HepG2 (cell line): ENCODE measurements around the gene ZNF747. TPM values are rescaled to one million over a fixed set of nuclear protein-coding genes. Genes with fewer than 3 reads are reported as not detected.

ENCODE experiments used
- CAMTA2 ChIP-seq: sonication (generic); formaldehyde crosslinking; IDR thresholded peaks from 2 replicates; pipeline ENCODE4 v1.4.0; 2020; ENCODE audit warnings: mild to moderate bottlenecking, missing genetic modification reagents, borderline replicate concordance
- CENPBD1 ChIP-seq: sonication (generic); formaldehyde crosslinking; IDR thresholded peaks from 2 replicates; pipeline ENCODE4 v1.8.0; 2022; ENCODE audit warnings: missing genetic modification reagents, low read depth, mild to moderate bottlenecking, borderline replicate concordance
- FOXC1 ChIP-seq: sonication (generic); formaldehyde crosslinking; IDR thresholded peaks from 2 replicates; pipeline ENCODE4 v1.8.0; 2022; ENCODE audit warnings: mild to moderate bottlenecking, missing genetic modification reagents, borderline replicate concordance
- KLF16 ChIP-seq, 2 experiments: sonication (generic) in 1 of 2; formaldehyde crosslinking in 1 of 2; IDR thresholded peaks; 2 replicates each; pipeline versions ENCODE4 v1.6.1 to v1.8.0; 2016 to 2023; ENCODE audit warnings: missing genetic modification reagents in 2 of 2, missing compliant biosample characterization in 1 of 2
- ZBTB33 ChIP-seq: sonication (generic); formaldehyde crosslinking; IDR thresholded peaks from 2 replicates; pipeline ENCODE4 v1.4.0; 2020; ENCODE audit warnings: missing genetic modification reagents
- ZBTB7A ChIP-seq: sonication (generic); formaldehyde crosslinking; IDR thresholded peaks from 2 replicates; pipeline ENCODE4 v1.8.0; 2022; ENCODE audit warnings: mild to moderate bottlenecking, missing genetic modification reagents
- ZFP82 ChIP-seq: sonication (generic); formaldehyde crosslinking; IDR thresholded peaks from 2 replicates; pipeline ENCODE4 v1.5.1; 2020; ENCODE audit warnings: mild to moderate bottlenecking, missing genetic modification reagents, borderline replicate concordance
- ZNF230 ChIP-seq: sonication (generic); formaldehyde crosslinking; IDR thresholded peaks from 2 replicates; pipeline ENCODE4 v1.4.0; 2020; ENCODE audit warnings: mild to moderate bottlenecking, missing genetic modification reagents
- ZNF235 ChIP-seq: sonication (generic); formaldehyde crosslinking; IDR thresholded peaks from 2 replicates; pipeline ENCODE4 v1.8.1; 2023; ENCODE audit warnings: mild to moderate bottlenecking, missing genetic modification reagents, borderline replicate concordance
- ZNF343 ChIP-seq: sonication (generic); formaldehyde crosslinking; IDR thresholded peaks from 2 replicates; pipeline ENCODE4 v1.4.0; 2020; ENCODE audit warnings: mild to moderate bottlenecking, missing genetic modification reagents
- ZNF557 ChIP-seq: sonication (generic); formaldehyde crosslinking; IDR thresholded peaks from 2 replicates; pipeline ENCODE4 v1.4.0; 2020; ENCODE audit warnings: missing genetic modification reagents
- ZNF616 ChIP-seq: sonication (generic); formaldehyde crosslinking; IDR thresholded peaks from 2 replicates; pipeline ENCODE4 v1.5.0; 2020; ENCODE audit warnings: low read depth, mild to moderate bottlenecking, missing genetic modification reagents
- ZNF772 ChIP-seq: sonication (generic); formaldehyde crosslinking; IDR thresholded peaks from 2 replicates; pipeline ENCODE4 v1.5.0; 2020; ENCODE audit warnings: mild to moderate bottlenecking, missing genetic modification reagents
- polyA plus RNA-seq, 8 experiments: library from polyadenylated mRNA; depleted of rRNA in 3 of 8; stranded (reverse) in 7 of 8; unstranded in 1 of 8; fragments of >200 nt; fragmentation: Illumina TruSeq in 4 of 8; extraction: Trizol in 4 of 8; gene quantifications; 2 replicates each; pipeline versions ENCODE4 v1.2.1 to v1.2.3, GENCODE V29; 2011 to 2016; ENCODE audit warnings: low read depth in 4 of 8, missing spikeins in 1 of 8, mixed read lengths in 1 of 8; ENCODE audit not compliant: insufficient read depth in 1 of 8
- total RNA-seq, 5 experiments: library from RNA; depleted of rRNA; stranded (reverse); fragments of >200 nt; fragmentation: Illumina TruSeq; extraction: Trizol; gene quantifications; 2 replicates each; pipeline ENCODE4 v1.2.3, GENCODE V29; 2016; ENCODE audit warnings: low read depth in 1 of 5
- TF ChIP-seq, protein P1 (sequence below): sonication (generic); formaldehyde crosslinking; IDR thresholded peaks from 2 replicates; pipeline ENCODE4 v1.4.0; 2020; ENCODE audit warnings: missing genetic modification reagents
- TF ChIP-seq, protein P2 (sequence below): sonication (generic); formaldehyde crosslinking; conservative IDR thresholded peaks from 2 replicates; pipeline ENCODE4 v1.4.0; 2020; ENCODE audit warnings: mild to moderate bottlenecking, missing genetic modification reagents, moderate library complexity

Gene ZNF747
- total and polyA plus RNA-seq, 2 of the 13 experiments (the other 11 are each of a cell fraction or from before 2014, with no cell fraction given) = 7.2 to 10.2 TPM

GRCh38 chr16:30540916-30541464, 6.3 kb upstream of the ZNF747 start (continued):
- 0 out of 2 replicates have a peak, but pooled peaks have one; percentile 82 for TF ChIP-seq CENPBD1
- TF ChIP-seq FOXC1 (CRISPR knock-in tag) = 0 out of 2 replicates have a peak, but pooled peaks have one; percentile 41
- TF ChIP-seq KLF16 (CRISPR knock-in tag; IDR thresholded peaks at IDR 0.05) = peak in 1 of 2 experiments; percentile 30; a peak in 1 of 4 replicates
- TF ChIP-seq ZNF557 (CRISPR knock-in tag) = peak; percentile 48
- TF ChIP-seq ZNF343 (CRISPR knock-in tag) = peak; percentile 31; the same call in 1 of the 2 replicates
- TF ChIP-seq ZNF616 (CRISPR knock-in tag) = 0 out of 2 replicates have a peak, but pooled peaks have one; percentile 58
- peak; percentile 89; the same call in 1 of the 2 replicates for TF ChIP-seq ZNF230
- TF ChIP-seq ZNF235 (CRISPR knock-in tag) = peak; percentile 91; the same call in 1 of the 2 replicates
- peak; percentile 7; the same call in 1 of the 2 replicates for TF ChIP-seq ZBTB33
- TF ChIP-seq ZFP82 = peak; percentile 73; the same call in 1 of the 2 replicates
- TF ChIP-seq ZBTB7A (CRISPR knock-in tag) = peak; percentile 81; the same call in 1 of the 2 replicates
- peak; percentile 57; the same call in 1 of the 2 replicates for TF ChIP-seq ZNF772
- peak; percentile 80 for TF ChIP-seq CAMTA2 (CRISPR knock-in tag)
- TF ChIP-seq, protein P1, sequence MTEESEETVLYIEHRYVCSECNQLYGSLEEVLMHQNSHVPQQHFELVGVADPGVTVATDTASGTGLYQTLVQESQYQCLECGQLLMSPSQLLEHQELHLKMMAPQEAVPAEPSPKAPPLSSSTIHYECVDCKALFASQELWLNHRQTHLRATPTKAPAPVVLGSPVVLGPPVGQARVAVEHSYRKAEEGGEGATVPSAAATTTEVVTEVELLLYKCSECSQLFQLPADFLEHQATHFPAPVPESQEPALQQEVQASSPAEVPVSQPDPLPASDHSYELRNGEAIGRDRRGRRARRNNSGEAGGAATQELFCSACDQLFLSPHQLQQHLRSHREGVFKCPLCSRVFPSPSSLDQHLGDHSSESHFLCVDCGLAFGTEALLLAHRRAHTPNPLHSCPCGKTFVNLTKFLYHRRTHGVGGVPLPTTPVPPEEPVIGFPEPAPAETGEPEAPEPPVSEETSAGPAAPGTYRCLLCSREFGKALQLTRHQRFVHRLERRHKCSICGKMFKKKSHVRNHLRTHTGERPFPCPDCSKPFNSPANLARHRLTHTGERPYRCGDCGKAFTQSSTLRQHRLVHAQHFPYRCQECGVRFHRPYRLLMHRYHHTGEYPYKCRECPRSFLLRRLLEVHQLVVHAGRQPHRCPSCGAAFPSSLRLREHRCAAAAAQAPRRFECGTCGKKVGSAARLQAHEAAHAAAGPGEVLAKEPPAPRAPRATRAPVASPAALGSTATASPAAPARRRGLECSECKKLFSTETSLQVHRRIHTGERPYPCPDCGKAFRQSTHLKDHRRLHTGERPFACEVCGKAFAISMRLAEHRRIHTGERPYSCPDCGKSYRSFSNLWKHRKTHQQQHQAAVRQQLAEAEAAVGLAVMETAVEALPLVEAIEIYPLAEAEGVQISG (CRISPR knock-in tag) = peak; percentile 59; the same call in 1 of the 2 replicates
- TF ChIP-seq, protein P2, sequence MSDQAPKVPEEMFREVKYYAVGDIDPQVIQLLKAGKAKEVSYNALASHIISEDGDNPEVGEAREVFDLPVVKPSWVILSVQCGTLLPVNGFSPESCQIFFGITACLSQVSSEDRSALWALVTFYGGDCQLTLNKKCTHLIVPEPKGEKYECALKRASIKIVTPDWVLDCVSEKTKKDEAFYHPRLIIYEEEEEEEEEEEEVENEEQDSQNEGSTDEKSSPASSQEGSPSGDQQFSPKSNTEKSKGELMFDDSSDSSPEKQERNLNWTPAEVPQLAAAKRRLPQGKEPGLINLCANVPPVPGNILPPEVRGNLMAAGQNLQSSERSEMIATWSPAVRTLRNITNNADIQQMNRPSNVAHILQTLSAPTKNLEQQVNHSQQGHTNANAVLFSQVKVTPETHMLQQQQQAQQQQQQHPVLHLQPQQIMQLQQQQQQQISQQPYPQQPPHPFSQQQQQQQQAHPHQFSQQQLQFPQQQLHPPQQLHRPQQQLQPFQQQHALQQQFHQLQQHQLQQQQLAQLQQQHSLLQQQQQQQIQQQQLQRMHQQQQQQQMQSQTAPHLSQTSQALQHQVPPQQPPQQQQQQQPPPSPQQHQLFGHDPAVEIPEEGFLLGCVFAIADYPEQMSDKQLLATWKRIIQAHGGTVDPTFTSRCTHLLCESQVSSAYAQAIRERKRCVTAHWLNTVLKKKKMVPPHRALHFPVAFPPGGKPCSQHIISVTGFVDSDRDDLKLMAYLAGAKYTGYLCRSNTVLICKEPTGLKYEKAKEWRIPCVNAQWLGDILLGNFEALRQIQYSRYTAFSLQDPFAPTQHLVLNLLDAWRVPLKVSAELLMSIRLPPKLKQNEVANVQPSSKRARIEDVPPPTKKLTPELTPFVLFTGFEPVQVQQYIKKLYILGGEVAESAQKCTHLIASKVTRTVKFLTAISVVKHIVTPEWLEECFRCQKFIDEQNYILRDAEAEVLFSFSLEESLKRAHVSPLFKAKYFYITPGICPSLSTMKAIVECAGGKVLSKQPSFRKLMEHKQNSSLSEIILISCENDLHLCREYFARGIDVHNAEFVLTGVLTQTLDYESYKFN (CRISPR knock-in tag) = peak; percentile 96
